GM21717 (cell line): ENCODE measurements around the gene DSEL.

Experiments
- ATAC-seq: cut with Tn5 transposase; IDR thresholded peaks from one replicate; pipeline ENCODE4 v1.9.1; 2021; ENCODE audit warnings: mild to moderate bottlenecking, moderate library complexity; ENCODE audit not compliant: unreplicated experiment

DSEL gene

GRCh38 chr18:67516539-67517443 lies at the start of gene DSEL:
Gene DSEL, minus strand, starts transcription at chr18:67516720. Its CDS starts 2,112 bp downstream, at chr18:67514608.
- peak; percentile 97 for ATAC-seq

- no peak for ATAC-seq
Observed at GRCh38 chr18:67553437-67553836, 36.9 kb upstream of the DSEL start.

DNA sequence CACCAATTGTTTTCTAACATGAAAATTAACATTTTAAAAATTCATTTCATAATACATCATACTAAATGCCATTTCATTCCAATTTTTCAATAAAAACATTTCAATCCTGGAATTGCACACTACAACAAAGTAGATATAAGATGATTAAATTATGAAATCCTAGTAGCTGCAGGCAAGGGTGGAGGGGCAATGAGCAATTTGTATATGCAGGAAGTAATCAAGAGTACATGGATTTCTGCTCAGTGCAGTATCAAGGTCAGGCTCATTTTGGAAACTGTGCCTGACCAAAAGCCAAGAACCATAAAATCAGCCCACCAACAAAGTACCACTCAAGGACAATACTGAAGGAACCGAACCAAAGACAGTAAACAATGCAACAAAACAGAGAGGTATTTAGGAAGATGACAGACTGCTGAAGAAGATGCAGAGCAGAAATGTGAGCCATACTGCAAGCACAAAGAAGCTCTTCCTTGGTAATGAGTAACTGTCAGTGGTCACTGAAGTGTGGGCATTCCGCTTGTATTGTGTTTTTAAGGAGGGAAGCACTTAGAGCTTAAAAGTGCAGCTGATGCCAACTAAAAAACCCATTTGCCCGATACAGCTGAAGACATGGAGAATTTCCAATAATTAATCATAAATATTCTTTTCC lies 34.5 kb upstream of the DSEL start:
- no peak for ATAC-seq

DNA sequence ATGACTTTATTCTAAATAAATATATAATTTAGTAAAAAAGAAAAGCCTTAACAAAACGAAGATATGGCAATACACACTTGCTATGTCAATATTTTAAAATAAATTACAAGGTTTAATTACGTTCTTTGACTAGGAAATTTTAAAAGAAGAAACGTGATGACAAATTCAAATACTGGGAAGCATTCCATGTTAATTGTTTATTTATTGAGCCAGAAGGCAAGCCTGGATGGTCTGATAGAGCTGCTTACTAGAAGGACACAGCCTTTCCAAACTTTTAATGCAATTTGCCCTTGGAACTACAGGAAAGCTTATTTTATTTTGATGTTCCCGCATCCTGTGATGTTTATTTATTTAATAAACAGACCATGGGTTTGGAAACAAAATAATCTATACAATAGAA lies 33.4 kb upstream of the DSEL start:
- ATAC-seq, result no peak

- ATAC-seq, result no peak
Observed at GRCh38 chr18:67545681-67546080, 29.2 kb upstream of the DSEL start.

DNA sequence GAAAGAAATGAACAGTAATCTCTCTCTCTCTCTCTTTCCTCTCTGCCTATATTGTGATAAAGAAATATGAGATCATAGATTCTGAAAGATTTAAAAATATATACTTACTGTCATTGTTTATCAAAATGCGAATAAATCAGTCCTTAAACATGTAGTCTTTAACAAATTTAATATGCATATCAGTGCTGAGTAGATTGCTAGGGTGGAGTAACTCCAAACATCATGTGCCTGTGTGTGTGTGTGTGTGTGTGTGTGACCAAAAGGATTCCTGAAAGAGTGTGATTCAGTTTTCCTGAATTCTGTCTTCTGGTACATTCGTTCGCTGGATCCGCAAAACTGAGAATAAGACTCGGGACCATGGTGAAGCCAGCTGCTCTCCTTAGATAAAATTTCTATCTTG lies 24.0 kb upstream of the DSEL start:
- no peak for ATAC-seq

- ATAC-seq, result no peak
Observed at GRCh38 chr18:67531929-67532328, 15.4 kb upstream of the DSEL start.

DNA sequence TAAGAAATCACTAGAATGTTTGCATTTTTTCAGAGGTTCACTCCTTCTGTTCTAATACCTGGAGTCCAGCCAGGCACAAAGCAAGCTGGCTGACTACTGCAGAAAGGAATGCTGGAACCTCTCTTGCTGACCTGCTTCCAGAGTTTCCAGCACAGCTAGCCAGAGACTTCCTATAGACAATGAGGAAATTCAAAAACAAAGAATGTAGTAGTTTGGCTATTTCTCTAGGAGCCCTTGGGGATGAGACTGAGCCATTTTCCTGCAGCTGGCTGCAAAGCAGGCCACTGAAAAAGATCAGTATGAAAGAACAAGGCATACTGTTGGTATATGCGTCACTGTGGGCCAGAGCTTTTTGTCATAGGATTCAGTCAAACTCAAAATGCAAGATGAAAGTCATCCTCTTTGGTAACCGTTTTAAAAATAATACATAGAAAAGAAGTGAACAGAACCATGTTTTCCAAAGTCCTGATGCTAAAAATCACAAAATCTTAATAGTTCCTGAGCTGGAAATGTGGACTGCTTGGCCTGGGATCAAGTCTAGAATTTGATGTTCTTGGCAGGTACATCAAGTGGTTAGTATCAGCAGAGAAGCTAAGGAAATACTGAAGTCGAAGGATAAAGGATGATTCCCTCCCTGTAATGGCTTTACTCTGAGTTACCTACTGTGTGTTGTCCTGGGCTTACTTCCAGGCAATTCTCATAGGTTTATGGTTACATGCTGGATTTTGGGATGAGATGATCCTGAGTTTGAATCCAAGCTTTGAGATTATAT lies 9.0 kb upstream of the DSEL start:
- ATAC-seq, result no peak

GRCh38 chr18:67520351-67520921 lies 3.9 kb upstream of the DSEL start:
- no peak for ATAC-seq

GRCh38 chr18:67519592-67519991 lies 3.1 kb upstream of the DSEL start:
- ATAC-seq, result no peak

- no peak for ATAC-seq
Observed at GRCh38 chr18:67518566-67518965, 2.0 kb upstream of the DSEL start.

- ATAC-seq, result no peak
Observed at GRCh38 chr18:67517444-67517765, 885 bp upstream of the DSEL start.

DNA sequence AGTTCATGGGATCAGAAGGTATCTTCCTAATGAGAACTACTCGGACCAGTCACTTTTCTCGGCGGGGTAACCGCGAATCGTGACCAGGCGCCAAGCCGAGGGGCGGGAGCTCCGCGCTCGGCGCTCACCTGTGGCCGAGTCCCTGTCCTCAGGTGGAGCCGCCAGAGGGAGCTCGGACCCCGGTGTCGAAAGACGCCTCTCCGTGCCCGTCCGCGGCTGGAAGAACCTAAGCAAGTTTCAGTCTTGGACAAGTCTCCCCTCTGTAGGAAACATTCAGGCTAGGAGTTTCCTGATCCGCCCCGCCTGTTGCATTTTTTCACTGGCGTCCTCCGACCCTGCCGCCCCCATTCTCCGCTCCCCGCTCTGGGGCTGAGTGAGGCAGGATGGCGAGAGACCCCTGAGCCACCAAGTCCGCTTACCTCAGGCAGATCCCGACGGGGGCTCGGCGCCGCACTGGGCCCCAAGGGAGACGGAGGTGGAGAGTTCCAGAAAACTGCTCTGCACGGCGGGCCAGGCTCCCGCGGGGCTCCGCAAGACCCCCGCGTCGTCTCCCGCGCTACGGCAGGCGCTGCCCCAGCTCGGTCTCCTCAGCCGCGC lies 480 bp downstream of the DSEL start:
- ATAC-seq, result peak; percentile 39

DNA sequence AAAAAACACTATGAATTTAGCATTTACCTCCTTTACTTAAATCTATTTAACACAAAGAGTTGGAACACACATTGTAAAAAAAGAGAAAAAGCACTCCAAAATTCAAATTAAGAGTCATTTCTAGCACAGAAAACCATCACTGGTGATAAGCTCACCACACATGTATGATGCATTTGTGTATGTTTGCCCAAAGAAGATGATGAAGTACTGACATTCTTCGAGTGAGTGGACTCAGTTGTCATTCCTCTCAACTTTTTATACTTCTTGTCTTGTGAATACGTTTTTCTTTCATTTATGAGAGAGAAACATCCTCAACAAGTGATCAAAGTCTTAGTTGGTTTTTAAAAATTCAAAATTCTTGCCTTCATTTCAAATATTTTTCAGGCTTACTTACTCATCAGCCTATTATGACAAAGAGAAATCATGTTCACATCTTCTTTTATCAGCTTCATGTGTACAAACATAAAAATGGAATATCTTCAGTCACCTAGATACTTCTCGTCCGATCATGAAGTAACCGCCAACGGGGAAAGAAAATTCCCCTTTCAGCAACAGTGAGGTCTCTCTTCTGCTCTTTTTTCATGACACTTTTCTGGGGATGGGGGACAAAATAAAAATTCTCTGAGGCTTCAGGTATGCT lies 1.5 kb downstream of the DSEL start:
- ATAC-seq, result no peak

GRCh38 chr18:67514465-67514864 lies 2.1 kb downstream of the DSEL start:
- ATAC-seq, result no peak

DNA sequence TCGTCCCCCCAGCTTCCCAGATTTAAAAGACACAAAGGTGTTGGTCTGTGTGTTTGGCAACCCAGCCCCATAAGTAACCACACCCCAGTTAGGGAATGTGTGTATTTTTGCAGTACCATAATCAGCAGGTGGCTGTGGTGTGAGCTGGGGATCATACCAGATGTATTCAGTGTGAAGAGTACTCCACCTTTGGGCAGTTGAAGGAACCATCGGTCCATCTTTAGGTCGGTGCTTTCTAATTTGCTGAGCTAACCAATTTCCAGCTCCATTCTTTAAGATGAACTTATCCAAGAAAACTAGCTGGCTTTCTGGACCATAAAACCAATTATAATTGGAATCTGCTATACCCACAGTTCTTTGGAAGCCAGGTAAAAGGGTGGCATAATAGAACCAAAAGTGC lies 3.2 kb downstream of the DSEL start:
- no peak for ATAC-seq

- ATAC-seq, result no peak
Observed at GRCh38 chr18:67511840-67512239, 4.7 kb downstream of the DSEL start.

- ATAC-seq, result no peak
Observed at GRCh38 chr18:67510831-67511230, 5.7 kb downstream of the DSEL start.

DNA sequence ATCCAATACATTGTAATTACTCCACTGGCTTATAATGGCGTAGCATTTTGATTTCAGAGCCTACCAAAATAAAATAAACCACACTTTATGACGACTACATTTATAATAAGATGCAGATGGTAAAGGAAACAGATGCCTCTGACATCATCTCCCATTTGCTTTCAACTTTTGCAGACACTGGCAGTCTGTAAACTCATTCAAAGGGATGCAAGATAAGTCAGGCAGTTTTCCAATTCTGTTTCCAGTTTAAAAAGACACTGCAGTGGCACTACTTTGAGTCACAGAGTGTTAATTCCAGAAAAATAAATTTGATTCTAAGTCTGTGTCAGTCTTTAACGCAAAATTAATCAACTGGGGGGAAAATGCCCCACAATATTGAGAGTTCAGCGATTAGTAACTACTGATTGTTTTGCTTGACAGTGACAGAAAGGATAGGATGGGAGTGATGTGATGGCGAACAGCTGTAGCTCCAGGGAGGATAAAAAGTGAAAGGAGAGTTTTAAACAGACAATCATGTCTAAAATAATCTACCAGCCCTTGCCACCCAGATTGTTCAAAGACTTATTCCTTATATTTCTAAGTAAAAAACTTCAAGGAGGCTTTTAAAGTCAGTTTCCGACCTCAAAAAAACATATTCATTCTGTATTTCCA lies 6.7 kb downstream of the DSEL start:
- no peak for ATAC-seq

DNA sequence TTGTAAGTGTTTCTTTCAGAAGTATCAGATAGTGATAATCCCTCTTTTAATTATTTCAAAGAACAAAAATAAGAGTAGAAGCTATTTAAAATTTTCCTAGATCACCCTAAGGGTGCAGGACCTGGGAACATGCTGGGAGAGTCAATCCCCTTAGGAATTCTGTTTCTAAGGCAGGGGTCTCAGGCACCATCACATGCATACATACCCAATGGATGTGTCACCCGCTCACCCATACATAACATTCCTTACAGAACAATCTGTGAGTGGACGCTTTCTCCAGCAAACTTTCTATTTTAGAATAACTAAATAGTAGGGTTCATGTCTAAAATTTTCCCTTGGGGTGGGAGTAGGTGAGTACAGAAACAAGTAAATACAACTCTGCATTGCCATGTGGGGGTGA lies 8.4 kb downstream of the DSEL start:
- ATAC-seq, result no peak
